ENCODE results near the gene MAP2K5. TPM values are rescaled to one million over a fixed set of nuclear protein-coding genes. Genes with fewer than 3 reads are reported as not detected.

Gene MAP2K5
- total RNA-seq, 1 donor: 8.9 TPM

DNA sequence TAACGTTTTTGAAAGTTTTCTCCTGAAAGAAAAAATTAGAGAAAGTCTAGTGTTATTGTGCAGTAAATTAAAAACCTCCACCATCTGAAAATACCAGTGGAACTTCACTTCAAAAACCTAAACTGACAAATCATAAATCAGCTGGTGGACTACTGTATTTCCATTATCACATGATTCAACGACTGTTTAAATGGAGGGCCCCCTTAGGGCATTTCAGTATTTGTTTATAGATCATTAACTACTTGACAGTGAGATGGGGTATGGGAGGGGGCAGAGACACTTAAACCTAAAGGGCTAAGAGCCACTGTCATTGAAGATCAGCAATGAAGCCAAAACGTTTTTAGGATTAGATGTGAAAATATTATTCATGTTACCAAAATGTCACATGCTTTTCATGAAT lies 30.4 kb upstream of the MAP2K5 start:
- no peak overlapping the region for H3K4me3 ChIP-seq (ENCODE audit: low read depth, low read length)
- TF ChIP-seq, protein P1, sequence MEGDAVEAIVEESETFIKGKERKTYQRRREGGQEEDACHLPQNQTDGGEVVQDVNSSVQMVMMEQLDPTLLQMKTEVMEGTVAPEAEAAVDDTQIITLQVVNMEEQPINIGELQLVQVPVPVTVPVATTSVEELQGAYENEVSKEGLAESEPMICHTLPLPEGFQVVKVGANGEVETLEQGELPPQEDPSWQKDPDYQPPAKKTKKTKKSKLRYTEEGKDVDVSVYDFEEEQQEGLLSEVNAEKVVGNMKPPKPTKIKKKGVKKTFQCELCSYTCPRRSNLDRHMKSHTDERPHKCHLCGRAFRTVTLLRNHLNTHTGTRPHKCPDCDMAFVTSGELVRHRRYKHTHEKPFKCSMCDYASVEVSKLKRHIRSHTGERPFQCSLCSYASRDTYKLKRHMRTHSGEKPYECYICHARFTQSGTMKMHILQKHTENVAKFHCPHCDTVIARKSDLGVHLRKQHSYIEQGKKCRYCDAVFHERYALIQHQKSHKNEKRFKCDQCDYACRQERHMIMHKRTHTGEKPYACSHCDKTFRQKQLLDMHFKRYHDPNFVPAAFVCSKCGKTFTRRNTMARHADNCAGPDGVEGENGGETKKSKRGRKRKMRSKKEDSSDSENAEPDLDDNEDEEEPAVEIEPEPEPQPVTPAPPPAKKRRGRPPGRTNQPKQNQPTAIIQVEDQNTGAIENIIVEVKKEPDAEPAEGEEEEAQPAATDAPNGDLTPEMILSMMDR (IDR thresholded peaks at IDR 0.05; ENCODE audit: insufficient read depth, low read length): no peak
- no peak for DNase-seq (ENCODE audit: low read depth)

DNA sequence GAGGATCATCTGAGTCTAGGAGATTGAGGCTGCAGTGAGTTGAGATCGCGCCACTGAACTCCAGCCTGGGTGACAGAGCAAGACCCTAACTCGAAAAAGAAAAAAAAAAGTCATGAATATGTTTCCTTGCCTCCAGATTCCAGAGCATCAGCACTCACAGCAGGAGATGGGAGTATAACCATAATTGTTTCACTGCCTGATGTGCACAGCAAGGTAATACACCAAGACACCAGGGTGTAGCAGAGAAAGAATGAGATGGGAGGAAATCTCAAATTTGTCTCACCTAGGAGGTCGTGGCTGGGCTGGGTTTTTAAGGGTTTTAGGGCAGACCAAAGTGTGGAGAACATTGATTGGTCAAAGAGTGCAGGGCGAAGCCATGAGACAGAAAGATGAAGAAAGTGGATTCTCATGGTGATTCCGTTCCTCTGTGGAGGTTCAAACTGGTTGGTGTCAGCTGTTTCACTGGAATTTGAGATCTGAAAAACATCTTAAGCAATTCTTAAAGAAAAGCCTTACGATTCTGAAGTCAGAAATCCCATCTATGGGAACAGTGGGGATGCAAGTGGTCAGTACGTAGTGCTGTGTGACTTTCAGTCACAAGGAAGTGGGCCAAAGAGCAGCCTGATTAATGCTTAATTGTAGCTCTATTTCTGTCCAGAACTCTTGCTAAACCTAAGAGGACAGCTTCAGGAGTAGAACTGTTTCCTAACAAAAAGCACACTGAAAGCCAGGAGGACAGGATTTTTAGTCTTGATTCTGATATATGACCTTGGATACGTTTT lies 29.4 kb upstream of the MAP2K5 start:
- TF ChIP-seq, protein P1 (IDR thresholded peaks at IDR 0.05; ENCODE audit: insufficient read depth, low read length): no peak
- no peak for DNase-seq (ENCODE audit: low read depth)
- no peak overlapping the region for H3K4me3 ChIP-seq (ENCODE audit: low read depth, low read length)

DNA sequence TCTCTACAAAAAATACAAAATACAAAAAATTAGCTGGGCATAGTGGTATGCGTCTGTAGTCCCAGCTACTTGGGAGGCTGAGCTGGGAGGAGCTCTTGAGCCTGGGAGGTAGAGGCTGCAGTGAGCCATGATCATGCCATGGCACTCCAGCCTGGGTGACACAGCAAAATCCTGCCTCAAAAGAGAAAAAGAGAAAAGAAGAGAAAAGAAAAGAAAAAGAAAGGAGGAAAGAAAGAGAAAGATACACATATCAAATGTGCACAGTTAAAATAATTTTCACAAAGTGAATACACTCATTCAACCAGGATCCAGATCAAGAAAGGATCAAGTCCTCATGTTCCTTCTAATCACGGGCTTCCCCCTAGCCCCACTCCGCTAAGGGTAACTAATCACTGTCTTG lies 27.4 kb upstream of the MAP2K5 start:
- TF ChIP-seq, protein P1 (IDR thresholded peaks at IDR 0.05; ENCODE audit: insufficient read depth, low read length): no peak
- no peak overlapping the region for H3K4me3 ChIP-seq (ENCODE audit: low read depth, low read length)
- DNase-seq (ENCODE audit: low read depth): no peak

DNA sequence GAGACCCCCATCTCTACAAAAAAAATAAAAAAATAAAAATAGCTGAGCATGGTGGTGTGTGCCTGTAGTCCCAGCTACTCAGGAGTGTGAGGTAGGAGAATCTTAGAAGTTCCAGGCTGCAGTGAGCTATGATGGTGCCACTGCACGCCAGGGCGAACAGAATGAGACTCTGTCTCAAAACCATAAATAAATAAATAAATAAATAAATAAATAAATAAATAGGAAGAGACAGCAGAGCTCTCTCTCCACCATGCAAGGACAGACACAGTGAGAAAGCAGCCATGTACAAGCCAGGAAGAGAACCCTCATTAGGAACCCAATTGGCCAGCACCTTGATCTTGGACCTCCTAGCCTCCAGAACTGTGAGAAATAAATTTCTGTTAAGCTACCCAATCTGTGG lies 26.9 kb upstream of the MAP2K5 start:
- no peak for DNase-seq (ENCODE audit: low read depth)
- TF ChIP-seq, protein P1 (IDR thresholded peaks at IDR 0.05; ENCODE audit: insufficient read depth, low read length): no peak

DNA sequence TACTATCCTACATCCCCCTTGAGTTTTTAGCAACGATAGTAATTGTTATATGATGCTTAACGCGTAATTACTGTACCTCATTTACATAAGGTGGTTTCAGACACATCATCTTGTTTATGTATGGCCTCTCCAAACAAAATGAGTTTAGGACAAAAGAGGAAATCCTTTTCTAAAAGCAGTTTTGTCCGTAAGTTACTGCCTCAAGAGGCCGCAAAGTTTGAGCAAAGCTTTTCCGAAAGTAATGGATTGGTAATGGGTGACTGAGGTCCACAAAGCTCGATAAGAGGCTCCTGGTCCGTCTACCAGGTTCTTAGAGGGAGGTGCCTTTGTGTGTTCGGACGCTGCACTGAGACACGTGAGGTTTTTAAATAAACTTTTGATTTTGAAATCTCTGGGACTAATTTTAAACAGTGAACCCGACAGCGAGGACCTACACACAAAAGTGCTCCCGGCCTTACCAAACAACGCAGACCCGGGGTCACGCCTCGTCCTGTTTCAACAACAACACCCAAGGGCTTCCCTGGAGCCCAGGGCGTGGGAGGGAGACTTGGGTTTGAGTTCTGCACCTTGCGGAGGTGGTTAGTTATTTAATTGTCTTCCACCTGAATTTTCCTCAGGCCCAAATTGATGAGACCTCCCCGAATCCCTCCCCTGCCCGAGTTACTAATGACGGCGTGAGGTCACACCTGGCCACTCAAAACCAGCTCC lies 22.0 kb upstream of the MAP2K5 start:
- DNase-seq (ENCODE audit: low read depth): peak; percentile 28
- TF ChIP-seq, protein P1 (IDR thresholded peaks at IDR 0.05; ENCODE audit: insufficient read depth, low read length): no peak
- peak overlapping the region; percentile 86 for H3K4me3 ChIP-seq (ENCODE audit: low read depth, low read length)

More for the DNA sequence above, 26.9 kb upstream of the MAP2K5 start:
- H3K4me3 ChIP-seq (ENCODE audit: low read depth, low read length): no peak overlapping the region

DNA sequence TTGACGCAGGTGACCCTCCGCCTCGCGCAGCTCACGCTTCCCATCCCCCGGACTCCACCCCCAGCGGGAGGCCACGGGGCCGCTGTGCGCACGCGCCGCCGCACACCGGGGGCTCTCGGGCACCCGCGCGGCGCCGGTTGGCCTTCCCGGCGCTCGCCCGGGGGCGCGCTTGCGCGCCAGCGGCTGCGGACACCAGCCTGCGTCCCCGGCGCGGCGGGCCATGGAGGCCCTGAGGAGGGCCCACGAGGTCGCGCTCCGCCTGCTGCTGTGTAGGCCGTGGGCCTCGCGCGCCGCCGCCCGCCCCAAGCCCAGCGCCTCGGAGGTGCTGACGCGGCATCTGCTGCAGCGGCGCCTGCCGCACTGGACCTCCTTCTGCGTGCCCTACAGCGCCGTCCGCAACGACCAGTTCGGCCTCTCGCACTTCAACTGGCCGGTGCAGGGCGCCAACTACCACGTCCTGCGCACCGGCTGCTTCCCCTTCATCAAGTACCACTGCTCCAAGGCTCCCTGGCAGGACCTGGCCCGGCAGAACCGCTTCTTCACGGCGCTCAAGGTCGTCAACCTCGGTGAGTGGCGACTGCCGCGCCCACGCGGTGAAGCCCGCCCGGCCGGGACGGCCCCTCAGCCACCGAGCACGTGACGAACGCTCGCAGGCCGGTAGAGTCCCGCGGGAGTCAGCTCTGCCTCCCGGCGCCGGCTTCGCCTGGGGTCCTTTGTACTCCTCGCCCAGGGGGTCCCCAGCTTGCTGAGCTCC lies 21.3 kb upstream of the MAP2K5 start, which contains the start of gene C15orf61:
Gene C15orf61, plus strand, starts transcription at position 103 of the 754 bp plus-strand sequence. Its CDS starts 118 bp downstream, at position 221.
- peak within 1 kb of the TSS; percentile 86 for H3K4me3 ChIP-seq (ENCODE audit: low read depth, low read length)
- TF ChIP-seq, protein P1 (IDR thresholded peaks at IDR 0.05; ENCODE audit: insufficient read depth, low read length): no peak
- peak; percentile 68 for DNase-seq (ENCODE audit: low read depth)

Data from fibroblast of the aortic adventitia (primary cell).